ENCODE results near the gene TAF13.
A peak's percentile ranks its signal among the peaks of the same experiment; 100 is the strongest.

The TAF13 gene

DNA sequence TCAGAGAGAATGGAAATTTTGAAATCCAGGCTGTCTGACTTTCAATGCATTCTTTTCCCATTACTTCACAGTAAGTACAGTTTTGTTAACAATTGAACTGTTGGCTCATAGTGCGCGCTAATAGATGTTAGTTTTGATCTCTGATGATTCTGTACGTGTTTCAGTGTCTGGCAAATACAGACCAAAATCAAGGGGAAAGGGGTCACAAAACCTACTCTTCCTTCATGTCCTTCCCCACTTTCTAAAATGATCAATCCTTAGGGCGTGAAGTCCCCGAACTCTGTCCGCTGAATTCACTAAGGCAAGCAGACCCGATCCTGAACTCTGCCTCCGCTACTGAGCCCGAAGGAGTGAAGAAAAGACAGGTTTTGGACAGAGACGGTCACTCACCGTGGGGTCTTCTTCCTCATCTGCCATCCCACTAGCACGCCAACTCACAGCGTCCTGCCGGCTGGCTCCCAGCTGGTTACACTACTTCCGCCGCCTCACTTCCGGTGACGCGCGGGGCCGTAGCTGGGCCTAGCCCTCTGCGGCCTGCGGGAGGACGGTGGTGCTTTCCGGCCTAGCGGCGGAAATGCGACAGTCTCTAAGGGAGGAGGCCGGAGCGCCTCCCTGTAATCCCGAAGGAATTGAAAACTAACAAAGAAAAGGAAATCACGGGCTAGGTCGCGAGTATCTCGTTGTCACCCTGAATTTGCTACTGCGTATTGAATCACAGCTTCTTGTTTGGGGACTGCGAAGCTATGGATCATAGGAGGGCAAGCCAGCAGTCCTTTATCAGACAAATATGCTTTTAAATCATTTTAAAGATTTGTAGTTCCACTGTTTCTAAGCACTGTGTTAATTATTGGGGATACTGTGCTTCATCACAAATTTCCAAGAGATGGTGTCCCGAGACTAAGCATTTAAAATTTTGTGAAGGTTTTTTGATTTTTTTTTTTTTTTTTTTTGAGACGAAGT is at the start of gene TAF13:
TSS of gene TAF13 (minus strand) at position 473 of the 960 bp plus-strand sequence. CDS start at position 417, 56 bp downstream.
- peak; percentile 92 for DNase-seq

GRCh38 chr1:109120356-109120755 is 44.6 kb upstream of the TAF13 start:
- no peak for DNase-seq

GRCh38 chr1:109118089-109118488 is 42.3 kb upstream of the TAF13 start:
- DNase-seq, result no peak

- peak; percentile 83 for DNase-seq
Measured at GRCh38 chr1:109116286-109116685, 40.5 kb upstream of the TAF13 start.

- no peak for DNase-seq
Measured at GRCh38 chr1:109115685-109116084, 39.9 kb upstream of the TAF13 start.

DNA sequence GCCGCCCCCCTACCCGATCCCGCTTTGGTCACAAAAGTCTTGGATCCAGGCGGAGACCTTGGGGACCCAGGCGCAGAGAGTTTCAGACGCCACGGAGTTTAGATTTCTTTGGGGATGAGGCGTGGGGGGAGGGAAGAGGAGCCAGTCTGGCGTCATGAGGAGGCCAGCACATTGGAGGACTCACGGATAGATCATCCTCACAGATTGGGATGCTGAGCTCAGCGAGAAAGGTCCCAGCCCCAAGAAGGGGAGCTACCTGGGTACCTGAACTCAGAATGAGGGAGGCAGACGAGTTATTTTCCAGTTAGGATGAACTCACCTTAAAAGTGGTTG is 38.5 kb upstream of the TAF13 start:
- DNase-seq, result no peak

DNA sequence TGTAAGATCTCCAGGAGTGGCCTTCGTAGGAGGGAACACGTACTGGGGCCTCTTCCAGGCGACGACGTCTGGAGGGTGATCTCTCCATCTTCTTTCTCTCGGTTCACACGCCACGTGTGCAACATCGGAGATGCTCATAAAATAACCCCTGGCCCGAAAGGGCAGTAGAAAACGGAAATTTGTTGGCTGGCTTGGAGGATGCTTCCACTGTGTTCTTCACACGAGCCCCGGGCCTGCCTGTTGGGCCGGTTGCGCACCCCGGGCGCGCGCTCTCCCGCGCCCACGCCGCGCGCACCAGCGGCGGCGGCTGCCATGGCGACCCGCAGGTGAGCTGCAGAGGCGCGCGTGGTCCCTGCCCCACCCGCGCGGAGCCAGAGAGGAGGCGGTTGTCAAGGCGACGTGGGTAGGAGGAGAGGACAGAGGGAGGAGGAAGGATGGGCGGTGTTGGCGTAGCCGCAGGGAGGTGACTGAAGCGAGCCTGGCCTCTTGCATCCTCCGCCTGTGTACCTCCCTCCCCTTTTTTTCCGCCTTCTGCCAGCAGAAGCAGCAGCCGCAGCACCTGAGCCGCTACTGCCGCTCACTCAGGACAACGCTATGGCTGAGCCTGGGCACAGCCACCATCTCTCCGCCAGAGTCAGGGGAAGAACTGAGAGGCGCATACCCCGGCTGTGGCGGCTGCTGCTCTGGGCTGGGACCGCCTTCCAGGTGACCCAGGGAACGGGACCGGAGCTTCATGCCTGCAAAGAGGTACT is 38.0 kb upstream of the TAF13 start, which contains the start of gene ELAPOR1:
TSS of gene ELAPOR1 (plus strand) at position 526 of the 752 bp plus-strand sequence. CDS start at position 595, 69 bp downstream.
- peak; percentile 84 for DNase-seq

DNA sequence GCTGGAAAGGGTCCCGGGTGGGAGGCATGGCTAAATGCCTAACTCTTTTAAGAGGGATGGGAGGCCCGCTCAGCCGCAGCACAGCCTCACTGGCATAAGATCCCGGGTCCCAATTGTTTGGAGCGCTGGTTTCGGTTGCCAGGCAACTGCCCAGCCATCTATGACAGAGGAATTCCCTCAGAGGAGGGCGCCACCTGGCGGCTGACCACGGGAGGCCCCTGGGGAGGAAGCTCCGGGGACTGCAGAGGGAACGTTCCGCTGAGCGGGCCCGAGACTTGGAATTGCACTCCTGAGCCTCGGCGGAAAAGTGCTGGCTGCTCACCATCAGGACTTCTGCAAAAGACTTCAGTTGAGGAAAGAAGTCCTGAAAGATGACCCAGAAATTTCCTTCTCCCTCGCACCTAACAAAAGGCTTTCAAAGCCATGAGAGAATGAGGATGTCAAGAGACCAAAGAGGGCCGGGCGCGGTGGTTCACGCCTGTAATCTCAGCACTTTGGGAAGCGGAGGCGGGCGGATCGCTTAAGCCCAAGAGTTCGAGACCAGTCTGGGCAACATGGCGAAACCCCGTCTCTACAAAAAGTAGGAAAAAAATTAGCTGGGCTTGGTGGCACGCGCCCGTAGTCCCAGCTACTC is 37.0 kb upstream of the TAF13 start:
- peak; percentile 90 for DNase-seq

DNA sequence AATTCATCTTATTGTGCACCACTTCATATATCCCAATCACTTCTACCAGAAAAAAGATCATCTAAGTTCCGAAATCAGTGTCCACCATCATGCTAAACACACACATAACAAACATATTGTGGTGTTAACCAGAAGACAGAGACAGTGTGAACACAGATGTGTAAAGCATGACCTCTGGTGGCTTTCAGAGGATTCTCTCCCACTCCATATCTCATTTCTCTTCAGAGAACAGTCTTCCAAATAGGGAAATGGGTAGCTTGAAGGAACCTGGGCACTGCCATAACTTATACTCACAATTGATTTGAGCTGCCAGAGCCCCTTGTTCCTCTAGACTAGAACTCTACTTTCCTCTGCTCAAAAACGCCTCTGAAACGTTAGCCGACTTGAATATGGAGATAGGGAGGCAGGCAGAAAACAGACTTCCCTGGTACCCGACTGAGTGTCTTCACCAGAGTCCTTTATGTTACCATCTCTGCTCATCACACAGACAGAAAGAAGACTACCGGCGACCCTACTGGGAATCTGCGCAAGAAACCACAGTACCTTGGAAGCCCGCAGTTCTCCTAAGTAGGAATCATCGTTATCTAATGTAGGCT is 36.4 kb upstream of the TAF13 start:
- no peak for DNase-seq

- DNase-seq, result no peak
Measured at GRCh38 chr1:109111386-109112055, 35.7 kb upstream of the TAF13 start.

- DNase-seq, result no peak
Measured at GRCh38 chr1:109109906-109110305, 34.1 kb upstream of the TAF13 start.

DNA sequence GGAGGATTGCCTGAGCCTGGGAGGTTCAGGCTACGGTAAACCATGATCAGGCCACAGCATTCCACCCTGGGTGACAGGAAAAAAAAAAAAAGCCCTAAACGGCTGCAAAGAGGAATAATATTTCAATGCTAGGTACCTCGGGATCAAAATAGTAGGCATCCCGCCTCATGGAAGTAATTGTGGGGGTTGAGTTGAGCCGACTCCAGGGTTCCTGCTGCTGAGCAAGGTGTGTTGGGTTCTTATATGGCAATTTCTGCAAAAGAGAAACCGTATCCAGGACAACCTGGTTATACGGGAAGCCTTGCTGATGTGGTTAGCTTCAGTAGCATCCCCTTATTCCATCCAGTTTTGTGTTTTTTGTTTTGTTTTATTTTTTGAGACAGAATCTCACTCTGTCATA is 32.0 kb upstream of the TAF13 start:
- no peak for DNase-seq

DNA sequence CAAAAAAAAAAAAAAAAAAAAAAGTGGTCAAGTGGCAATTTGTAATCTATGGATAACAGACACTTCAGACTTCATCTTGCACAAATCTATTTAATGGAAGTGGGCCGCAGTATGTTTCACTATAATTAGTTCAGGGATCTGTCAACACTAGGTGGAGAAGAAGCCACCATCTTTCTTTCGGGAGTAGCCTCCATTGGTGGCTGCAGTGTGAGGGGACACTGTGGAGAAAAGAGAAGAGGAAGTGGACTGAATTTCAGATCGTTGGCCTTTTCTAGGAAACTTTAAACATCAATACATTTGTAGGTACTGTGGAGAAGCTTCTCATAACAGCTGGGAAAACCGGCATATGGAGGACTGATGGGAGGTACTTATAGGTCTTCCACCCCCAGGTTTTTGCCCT is 30.1 kb upstream of the TAF13 start:
- no peak for DNase-seq

GRCh38 chr1:109104364-109105151 is 28.8 kb upstream of the TAF13 start:
- DNase-seq, result no peak

GRCh38 chr1:109099938-109100773 is 24.4 kb upstream of the TAF13 start:
- peak; percentile 95 for DNase-seq

DNA sequence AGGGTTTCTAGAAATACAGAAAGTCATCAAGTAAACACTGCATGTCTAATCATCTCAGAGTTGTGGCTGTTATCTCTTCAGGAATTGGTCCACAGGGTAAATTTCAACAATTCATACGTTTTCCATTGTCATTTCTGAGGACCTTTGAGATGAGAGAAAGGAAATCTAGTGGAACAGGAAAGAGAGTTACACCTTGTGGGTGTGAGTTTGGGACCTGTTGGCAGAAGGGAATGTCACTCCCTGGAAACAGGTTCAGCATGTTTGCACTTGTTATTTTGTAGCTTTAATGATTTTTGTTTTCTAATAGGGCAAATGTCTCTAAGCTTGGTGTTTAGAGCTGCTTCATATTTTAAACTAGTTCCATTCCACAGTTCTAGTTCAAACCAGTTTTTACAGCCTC is 20.3 kb upstream of the TAF13 start:
- DNase-seq, result no peak

- DNase-seq, result no peak
Measured at GRCh38 chr1:109095631-109096030, 19.8 kb upstream of the TAF13 start.

- DNase-seq, result no peak
Measured at GRCh38 chr1:109094871-109095270, 19.1 kb upstream of the TAF13 start.

DNA sequence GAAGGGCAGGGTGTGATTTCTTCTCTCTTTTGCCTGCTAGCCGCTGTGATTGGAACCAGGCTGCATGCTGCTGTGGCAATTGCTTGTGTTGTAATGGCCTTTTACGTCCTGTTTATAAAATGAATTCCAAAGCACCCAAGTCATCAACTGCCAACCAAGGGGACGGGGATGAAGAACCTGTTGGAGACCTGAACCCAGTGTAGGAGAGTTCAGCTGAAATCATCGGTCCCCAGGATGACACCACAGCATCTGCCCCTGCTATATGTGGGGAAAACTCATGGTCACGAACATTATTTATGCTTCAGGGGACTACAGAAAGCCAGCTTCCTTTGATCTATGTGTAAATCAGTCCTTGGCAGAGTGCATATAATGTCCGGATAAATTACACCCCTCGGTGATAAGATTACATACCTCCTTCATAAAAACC is 18.6 kb upstream of the TAF13 start:
- no peak for DNase-seq

DNA sequence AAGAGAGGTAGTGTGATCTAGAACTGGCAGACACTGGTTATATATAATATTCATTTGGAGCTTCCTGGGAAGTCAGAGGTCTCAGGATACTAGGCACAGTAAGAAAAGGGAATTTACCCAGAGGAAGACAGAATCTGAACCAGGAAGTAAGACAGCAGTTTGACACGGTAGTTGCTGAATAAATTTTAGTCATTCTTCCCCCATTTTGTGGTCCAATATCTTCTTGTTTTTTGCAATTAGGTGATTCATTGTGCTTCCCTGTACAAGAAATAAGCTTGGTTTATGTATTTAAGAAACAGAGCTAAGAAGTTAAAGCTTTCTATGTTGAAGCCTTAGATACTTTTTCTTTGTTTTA is 16.0 kb upstream of the TAF13 start:
- DNase-seq, result no peak
